T follicular helper cell (primary cell): ENCODE data around the gene PHOSPHO2.
A peak's percentile ranks its signal among the peaks of the same experiment; 100 is the strongest.
"Not testable (repeated sequence)": the region's sequence is repeated elsewhere in the genome, so short reads cannot be mapped to it uniquely, and the experiment has no call there.

ENCODE experiments used
- DNase-seq: peaks from one replicate; pipeline ENCODE4 v3.0.0-alpha.2; 2020; ENCODE audit warnings: low read depth

PHOSPHO2 gene

DNA sequence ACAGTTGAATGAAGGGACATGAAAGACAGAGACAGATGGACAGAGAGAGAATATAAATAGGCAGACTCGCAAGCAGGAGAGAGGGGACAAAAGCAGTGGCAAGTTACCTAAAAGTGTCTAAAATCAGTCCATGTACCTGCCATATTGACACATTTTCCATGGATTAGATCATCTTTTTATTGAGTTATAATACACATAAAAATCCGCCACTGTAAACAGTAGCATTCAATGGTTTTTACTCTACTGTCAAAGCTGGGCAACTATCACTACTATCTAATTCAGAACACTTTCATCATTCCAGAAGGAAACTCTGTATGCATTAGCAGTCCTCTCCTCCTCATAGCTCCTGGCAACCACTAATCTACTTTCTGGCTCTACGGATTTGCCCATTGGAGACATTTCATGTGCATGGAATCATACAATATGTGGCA lies 10.1 kb upstream of the PHOSPHO2 start:
- DNase-seq, result no peak

DNA sequence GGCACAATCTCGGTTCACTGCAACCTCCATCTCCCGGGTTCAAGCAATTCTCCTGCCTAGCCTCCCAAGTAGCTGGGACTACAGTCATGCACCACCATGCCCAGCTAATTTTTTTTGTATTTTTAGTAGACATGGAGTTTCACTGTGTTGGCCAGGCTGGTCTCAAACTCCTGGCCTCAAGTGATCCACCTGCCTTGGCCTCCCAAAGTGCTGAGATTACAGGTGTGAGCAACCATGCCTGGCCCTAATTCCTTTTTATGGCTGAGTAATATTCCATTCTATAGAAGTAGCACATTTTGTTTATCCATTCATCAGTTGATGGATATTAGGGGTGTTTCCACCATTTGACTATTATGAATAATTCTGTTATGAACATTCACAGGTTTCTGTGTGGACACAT lies 9.6 kb upstream of the PHOSPHO2 start:
- DNase-seq, result not testable (repeated sequence)

DNA sequence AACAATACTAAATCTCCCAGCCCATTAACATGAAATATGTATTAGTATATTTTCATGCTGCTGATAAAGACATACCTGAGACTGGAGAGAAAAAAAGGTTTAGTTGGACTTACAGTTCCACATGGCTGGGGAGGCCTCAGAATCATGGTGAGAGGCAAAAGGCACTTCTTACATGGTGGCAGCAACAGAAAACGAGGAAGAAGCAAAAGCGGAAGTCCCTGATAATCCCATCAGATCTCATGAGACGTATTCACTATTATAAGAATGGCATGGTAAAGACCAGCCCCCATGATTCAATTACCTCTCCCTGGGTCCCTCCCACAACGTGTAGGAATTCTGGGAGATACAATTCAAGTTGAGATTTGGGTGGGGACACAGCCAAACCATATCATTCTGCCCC lies 7.4 kb upstream of the PHOSPHO2 start:
- DNase-seq, result not testable (repeated sequence)

DNA sequence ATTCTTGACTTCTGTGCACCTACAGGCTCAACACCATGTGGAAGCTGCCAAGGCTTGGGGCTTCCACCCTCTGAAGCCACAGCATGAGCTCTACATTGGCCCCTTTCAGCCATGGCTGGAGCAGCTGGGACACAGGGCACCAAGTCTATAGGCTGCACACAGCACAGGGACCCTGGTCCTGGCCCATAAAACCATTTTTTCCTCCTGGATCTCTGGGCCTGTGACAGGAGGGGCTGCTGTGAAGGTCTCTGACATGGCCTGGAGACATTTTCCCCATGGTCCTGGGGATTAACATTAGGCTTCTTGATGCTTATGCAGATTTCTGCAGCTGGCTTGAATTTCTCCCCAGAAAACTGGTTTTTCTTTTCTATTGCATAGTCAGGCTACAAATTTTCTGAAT lies 6.3 kb upstream of the PHOSPHO2 start:
- DNase-seq, result not testable (repeated sequence)

DNA sequence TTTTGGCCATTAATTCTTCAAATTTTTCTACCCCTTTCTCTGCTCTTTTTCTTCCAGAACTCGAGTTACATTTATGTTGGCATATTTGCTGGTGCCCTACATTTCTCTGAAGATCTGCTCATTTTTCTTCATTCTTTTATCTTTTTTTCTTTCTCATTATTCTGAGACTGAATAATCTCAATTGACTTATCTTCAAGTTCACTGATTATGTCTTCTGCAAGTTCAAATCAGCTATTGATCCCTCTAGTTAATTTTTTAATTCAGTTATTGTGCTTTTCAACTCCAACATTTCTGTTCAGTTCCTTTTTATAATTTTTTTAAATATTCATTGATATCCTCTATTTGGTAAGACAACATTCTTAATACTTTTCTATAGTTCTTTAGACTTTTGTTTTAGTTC lies 3.3 kb upstream of the PHOSPHO2 start:
- DNase-seq, result no peak

DNA sequence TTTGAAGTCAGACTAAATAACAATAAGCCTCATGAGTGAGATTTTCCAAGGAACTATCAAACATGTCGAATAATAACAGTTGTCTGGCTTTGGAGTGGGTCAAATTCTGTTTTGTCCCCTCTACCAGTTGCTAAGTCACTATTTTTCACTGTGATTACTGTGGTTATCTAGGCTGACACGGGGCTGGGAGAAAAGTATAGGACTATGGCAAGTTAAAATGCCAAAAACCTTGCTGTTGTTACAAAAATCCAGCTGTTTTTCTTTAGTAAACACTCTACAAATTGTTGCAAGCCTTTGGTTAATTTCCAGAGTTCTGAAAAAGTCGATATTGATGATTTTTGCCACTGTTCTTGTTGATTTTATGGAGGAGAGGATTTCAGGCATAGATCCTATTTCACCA lies 1.6 kb upstream of the PHOSPHO2 start:
- DNase-seq, result no peak

DNA sequence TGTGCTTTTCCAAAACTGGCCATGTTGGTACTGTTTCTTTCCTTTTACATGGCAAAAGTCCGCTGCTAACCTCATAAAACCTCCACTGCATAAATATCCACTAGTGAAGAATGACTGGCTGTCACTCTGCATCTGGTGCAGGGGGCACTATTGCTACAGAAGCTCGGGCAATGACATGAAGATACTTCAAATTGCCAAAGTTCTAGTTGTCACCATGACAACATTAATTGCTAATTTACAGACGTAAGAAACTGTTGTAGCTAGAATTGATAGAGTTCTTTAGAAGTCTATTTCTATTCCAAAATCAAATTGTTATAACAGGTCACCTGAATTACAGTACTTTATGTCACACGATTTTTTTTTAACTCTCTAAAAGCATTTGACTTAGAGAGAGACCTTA lies 909 bp upstream of the PHOSPHO2 start:
- DNase-seq, result peak; percentile 7

DNA sequence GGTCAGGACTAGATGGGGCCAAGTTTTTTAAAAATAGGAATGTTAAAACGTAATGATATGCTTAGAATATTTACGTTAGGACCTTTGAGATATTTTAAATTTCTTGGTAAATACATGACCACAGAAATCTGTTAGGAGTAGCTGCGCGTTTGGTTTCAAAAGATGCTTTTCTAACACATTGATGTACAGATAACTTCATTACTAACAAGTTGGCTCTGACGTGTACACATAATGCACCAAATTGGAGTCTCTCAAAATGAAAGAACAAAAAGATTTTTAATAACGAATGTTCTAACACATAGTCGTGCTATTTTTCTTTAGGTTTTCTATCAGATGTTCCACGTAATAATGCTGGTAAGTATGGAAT lies 608 bp downstream of the PHOSPHO2 start:
- no peak for DNase-seq

DNA sequence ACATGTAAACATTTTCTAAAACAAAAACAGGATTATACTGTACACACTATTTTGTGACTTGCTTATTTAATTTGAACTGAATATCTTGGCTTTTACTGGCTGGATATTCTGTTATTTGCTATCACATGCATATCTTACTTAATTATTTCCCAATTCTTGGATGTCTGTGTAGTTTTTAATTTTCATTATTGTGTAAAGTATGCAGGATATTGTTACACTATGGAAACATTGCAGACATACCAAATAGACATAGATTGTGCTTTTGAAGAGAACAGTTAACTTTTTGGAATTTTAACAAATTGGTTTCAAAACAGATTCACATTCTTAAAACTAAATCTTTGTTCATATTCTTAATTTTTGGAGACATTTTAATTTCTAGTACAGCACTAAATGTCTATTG lies 2.1 kb downstream of the PHOSPHO2 start:
- no peak for DNase-seq

DNA sequence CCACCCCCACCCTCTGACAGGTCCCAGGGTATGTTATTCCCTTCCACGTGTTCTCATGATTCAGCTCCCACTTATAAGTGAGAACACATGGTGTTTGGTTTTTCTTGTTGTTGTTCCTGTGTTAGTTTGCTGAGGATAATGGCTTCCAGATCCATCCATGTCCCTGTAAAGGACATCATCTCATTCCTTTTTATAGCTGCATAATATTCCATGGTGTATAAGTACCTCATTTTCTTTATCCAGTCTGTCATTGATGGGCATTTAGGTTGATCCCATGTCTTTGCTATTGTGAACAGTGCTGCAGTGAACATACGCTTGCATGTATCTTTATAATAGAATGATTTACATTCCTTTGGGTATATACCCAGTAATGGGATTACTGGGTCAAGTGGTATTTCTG lies 4.9 kb downstream of the PHOSPHO2 start:
- not testable (repeated sequence) for DNase-seq

DNA sequence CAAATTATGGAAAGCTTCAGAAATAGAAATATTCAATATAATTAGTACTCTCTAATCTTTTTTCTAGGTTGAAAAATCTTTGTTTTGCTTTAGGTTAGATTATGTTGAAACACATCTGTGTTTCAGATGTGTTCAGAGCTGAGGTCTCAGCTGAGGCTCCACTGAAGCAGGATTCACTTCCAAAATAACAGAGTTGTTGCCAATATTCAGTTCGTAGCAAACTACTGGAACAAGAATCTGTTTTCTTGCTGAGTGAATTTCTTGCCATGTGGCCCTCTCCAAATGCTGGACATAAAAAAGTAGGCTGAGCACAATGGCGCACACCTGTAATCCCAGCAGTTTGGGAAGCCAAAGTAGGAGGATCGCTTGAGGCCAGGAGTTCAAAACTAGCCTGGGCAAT lies 8.7 kb downstream of the PHOSPHO2 start:
- DNase-seq, result no peak

DNA sequence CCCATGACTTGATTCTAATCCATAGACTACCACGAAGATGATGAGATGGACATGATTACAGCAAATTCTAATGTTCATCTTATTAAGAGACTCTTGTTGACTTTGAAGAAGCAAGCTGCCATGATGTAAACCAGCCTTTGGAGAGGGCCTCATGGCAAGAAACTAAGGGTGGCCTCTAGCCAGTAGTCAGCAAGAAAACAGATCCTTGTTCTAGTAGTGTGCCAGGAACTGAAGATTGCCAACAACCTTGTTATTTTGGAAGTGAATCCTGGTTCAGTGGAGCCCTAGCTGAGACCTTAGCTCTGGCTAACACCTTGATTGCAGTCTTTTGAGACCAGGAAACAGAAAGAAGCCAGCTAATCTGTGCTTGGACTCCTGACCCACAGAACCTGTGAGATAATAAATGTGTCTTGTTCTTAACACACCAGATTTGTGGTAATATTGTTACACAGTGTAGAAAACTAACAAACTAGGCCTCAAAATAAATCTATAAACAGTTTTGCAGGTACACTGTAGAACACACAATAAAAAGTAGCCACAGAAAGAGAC lies 10.0 kb downstream of the PHOSPHO2 start:
- DNase-seq, result no peak

DNA sequence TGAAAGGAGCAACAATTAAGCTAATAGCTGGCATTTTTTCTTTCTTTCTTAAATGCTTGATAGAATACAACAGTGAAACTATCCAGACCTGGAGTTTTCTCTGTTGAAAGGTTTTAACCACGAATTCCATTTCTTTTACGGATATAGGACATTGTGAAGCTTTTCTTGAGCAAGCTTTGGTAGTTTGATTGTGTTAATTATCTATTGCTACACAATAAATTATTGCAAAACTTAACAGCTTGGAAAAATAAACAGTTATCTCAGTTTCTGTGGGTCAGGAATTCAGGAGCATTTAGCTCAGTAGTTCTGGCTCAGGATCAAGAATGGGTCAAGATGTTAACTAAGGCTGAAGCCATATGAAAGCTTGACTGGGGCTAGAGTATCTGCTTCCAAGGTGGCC lies 11.7 kb downstream of the PHOSPHO2 start:
- no peak for DNase-seq

DNA sequence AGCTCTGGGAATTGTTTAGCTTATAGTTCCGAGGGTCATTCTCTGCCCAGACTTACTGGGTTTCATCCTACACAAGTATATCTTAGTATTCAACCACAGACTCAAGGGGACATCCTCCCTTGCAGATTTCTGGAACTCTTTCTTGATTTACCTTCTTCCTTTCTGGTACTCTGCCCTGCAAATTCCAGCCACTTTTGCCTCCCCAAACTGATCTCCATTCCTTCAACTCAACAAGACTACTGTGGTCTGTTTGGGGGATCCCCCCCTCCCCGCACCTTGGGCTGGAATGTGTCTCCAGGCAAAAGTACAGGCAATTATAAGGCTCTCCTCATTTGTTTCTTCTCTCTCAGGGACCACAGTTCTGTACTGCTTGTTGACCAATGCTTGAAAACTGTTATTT lies 13.4 kb downstream of the PHOSPHO2 start:
- DNase-seq, result no peak

DNA sequence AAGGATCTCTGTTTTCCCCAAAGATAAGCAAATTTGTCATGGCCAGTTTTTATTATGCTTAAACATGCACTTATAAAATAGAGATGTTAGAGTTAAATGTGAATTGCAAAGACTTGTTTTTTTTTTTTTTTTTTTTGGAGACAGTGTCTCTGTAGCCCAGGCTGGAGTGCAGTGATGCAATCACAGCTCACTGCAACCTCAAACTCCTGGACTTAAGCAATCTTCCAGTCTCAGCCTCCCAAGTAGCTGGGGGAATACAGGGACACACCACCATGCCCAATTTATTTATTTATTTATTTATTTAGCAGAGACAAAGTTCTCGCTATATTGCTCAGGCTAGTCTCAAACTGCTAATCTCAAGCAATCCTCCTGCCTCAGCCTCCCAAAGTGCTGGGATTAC lies 15.1 kb downstream of the PHOSPHO2 start:
- DNase-seq, result no peak

DNA sequence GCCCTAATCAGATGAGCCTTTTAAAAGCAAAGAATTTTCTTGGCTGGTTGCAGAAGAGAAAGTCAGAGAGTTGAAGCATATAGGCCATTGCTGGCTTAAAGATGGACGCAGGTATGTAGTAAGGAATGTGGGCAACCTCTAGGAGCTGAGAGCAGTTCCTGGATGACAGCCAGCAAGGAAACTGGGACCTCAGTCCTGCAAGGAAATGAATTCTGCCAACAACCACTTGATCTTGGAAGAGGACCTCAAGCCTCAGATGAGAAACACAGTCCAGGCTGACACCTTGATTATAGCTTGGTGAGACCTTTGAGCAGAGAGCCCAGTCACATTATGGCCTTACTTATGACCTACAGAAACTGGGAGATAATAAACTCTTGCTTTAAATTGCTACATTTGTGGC lies 15.7 kb downstream of the PHOSPHO2 start:
- no peak for DNase-seq

DNA sequence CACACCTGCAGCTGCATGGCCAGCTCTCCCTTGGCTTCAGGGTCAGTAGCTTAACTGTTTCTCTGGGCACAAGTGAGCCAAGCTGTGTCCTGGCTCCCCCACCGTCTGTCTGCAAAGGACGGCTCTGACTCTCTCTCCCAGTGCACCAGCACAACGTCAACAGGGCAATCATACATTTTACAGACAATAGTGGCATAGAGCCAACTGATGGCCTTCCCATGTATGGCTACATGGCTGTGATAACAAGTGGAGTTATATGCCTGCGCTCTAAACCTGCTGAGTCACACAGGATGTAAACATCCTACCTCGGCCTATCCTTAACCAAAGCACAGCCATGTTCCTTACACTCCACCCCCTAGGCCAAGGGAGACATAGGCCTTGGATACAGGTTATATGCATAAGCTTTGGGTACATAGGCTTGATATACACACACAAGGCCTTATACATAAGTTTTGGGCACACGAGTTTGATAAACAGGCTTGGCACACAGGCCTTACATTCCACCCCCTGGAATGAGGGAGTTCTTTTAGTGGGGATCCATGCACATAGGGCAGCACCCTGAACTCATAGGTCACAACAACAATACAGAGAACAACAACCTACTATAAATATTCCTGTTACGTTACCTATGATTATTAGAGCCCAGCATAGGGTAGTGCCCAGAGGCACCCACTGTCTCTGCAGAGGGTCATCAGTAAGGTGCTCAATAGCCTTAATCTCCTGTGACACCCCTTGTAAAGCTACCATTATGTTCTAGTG lies 17.7 kb downstream of the PHOSPHO2 start:
- no peak for DNase-seq

DNA sequence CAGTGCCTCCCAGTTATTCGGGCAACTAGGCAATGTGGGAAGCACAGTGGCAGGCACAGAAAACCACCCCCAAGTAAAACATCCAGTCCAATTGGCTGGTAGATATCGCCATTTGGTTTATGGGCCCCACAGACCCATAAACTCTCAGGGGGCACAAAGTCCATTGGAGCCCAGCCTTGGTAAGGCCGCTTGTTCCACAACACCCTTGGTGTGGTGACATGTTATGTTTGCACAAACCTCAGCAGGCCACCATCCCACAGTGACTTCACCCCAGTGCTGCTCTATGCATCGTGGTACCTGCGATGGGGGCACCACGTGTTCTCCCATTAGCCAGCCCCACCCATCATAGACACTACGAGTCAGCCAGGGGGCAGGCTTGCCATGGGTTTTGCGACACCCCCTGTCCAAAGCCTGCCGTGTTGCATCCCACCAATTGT lies 18.5 kb downstream of the PHOSPHO2 start:
- DNase-seq, result no peak

DNA sequence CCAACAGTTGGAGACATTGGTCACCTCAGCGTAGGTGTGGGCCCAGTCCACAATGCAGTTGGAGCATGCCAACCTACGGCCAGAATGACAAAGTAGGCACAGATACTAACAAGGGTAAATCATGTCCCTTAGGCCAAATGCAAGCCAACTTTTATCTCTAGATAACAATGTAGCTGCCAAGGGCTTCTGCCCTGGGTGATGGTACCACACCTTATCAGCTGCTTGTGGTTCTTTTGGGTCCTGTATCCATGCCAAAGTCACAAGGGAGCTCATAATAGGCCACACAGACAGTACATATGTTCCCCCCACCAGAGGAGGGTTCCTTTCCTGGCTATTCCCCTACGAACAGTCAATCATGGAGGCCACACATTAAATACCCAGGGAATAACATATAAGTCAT lies 19.1 kb downstream of the PHOSPHO2 start:
- DNase-seq, result no peak

DNA sequence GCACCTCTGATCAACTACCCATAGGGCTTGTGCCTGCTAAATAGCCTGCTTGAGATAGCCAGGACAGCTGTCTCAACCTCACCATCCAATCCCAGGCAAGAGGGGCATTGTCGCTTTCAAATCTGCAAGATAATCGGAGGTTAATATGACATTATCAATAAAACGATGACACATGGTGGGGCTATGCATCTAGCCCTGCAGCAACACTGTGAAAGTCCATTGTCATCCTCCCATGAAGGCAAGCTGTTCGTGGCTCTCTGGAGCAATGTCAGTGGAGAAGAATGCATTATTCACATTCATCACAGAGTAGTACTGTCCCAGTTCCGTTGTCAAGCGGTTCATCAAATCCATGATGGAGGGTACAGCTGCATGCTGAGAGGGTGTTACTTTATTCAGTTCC lies 20.4 kb downstream of the PHOSPHO2 start:
- no peak for DNase-seq

DNA sequence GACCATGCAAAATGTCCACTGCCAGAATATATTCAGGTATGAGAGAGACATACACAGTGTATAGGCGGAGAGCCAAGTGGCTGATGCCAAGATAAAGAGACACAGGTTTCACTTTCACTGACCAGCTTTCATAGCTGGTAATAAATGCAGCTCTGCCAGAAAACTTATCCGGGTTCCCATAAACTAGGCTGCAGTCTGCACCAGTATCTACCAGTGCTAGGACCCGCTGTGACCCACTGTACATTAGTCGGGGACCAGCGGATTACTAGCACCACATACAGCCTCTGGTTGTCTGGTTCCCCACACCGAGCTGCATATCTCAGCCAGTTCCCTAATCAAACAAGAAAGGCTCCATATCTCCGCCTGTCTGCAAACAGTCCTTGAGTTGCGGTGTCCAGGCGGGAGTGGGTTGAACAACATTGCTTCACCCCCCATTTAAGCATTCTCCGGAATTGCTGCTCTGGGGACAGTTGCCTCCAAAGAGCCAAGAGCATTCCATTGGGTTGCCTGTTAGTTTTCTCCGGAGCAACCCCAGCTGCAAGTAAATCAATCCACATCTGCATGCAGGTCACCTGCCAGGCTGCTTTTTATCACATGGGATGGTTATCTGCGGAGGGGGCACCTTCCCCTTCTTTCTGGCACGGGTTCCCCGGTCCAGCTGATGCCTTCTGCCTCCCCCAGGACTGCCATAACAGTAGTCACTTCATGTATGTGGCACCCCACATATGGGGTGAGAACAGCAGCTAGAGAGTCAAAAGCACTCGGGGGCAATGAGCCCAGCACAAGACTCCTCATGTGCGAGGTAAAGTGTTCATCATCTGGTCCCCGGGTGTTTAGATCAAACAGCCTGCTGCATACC lies 21.3 kb downstream of the PHOSPHO2 start:
- DNase-seq, result no peak

DNA sequence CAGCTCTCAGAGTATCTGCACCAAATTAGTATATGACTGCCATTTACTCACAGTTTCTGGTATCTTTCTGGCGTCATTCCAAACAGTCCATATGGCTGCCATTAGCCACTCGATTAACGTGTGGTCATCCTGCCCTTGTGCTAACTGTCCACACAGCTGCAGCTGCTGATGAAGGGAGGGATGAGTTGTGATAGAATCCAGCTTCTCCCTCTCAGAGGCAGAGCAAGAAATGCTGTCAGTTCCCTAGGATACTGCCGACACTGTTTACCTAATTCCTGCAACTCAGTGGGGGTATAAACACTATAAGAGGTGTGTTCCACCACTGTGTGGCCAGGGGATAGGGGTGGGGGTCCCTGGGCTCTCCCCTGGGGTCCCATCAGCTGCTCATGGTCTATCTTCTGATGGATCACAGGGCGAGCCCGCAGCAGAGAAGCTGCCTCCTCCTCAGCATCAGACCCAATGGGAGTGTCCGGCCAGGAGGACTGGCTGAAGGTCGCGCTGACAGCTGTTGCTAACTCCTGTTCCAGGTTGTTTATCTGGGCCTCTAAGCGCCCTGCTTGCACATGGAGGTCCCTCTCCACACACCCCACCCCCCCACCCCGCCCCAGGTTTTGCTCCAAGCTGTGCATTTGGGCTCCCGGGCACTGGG lies 22.1 kb downstream of the PHOSPHO2 start:
- no peak for DNase-seq
